ENCODE data around the gene LZTS2. TPM values are rescaled to one million over a fixed set of nuclear protein-coding genes. Genes with fewer than 3 reads are reported as not detected.
A peak's percentile ranks its signal among the peaks of the same experiment; 100 is the strongest.

Gene LZTS2
- total RNA-seq, 1 experiment from 2014 or later, result 93.0 TPM

DNA sequence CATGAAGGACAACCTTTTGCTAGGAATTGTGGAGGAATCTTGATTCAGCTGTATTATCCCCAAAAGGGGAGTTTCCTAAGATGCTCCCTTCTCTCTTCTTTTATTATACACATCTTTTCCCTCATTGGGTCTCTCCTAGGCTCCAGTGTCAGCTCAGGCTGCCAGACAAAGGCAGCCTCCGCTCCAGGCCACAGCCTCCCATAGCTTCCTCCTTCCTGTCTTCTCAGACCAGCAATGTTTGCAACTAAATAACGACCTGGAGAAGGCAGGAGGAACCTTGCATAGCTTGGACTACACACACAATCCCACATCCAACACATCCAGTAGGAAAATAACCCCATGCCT lies 43.7 kb downstream of the LZTS2 start:
- H3K9me2 ChIP-seq (ENCODE audit: insufficient read depth), result no peaks in the 10 kb centered on the region
- ATAC-seq (peak; percentile 4), DNase-seq (ENCODE audit: low read depth, low spot score) (no peak)
- H2AFZ ChIP-seq (ENCODE audit: low read depth, low read length, poor library complexity, severe bottlenecking), result peak overlapping the region; percentile 26
- TF ChIP-seq RAD21 (IDR thresholded peaks at IDR 0.05; ENCODE audit: low read depth) (no peak), EGR1 (IDR thresholded peaks at IDR 0.05; ENCODE audit: low read depth) (no peak), POLR2A (IDR thresholded peaks at IDR 0.05; ENCODE audit: borderline replicate concordance, extremely low read depth, insufficient read depth, insufficient read length) (no peak), CBX3 (IDR thresholded peaks at IDR 0.05; ENCODE audit: low read depth) (no peak), ELF1 (IDR thresholded peaks at IDR 0.05; ENCODE audit: borderline replicate concordance, low read depth) (no peak), ZFX (IDR thresholded peaks at IDR 0.05) (0 out of 2 replicates have a peak, but pooled peaks have one; percentile 22), JUND (IDR thresholded peaks at IDR 0.05) (no peak)
- TF ChIP-seq, protein P1, sequence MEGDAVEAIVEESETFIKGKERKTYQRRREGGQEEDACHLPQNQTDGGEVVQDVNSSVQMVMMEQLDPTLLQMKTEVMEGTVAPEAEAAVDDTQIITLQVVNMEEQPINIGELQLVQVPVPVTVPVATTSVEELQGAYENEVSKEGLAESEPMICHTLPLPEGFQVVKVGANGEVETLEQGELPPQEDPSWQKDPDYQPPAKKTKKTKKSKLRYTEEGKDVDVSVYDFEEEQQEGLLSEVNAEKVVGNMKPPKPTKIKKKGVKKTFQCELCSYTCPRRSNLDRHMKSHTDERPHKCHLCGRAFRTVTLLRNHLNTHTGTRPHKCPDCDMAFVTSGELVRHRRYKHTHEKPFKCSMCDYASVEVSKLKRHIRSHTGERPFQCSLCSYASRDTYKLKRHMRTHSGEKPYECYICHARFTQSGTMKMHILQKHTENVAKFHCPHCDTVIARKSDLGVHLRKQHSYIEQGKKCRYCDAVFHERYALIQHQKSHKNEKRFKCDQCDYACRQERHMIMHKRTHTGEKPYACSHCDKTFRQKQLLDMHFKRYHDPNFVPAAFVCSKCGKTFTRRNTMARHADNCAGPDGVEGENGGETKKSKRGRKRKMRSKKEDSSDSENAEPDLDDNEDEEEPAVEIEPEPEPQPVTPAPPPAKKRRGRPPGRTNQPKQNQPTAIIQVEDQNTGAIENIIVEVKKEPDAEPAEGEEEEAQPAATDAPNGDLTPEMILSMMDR (IDR thresholded peaks at IDR 0.05 in 2 of 3, conservative IDR thresholded peaks at IDR 0.05 in 1 of 3; ENCODE audit: borderline replicate concordance in 1 of 3, insufficient read depth in 1 of 3, low read depth in 2 of 3, low read length in 2 of 3), result no peak
- ChIA-PET CTCF (interaction anchor here (0.9 to 5.4 kb wide), 17 partner anchors 9 to 797 kb away, joined by 3 to 118 read pairs (median 12); partner anchors contain the start of genes KAZALD1, PDZD7 and SFXN3), POLR2A (interaction anchor here (1.1 to 2.5 kb wide), 12 partner anchors 9 to 99 kb away, joined by 4 to 33 read pairs (median 6); partner anchors contain the start of genes KAZALD1, PDZD7 and SFXN3), RAD21 (ENCODE audit: low non-redundant PET in 1 of 2, low total read pairs in 2 of 2, uncharacterized antibody in 2 of 2, unreplicated experiment in 2 of 2) (interaction anchor here (0.5 to 3.3 kb wide), 6 partner anchors 15 to 893 kb away, joined by 4 to 23 read pairs (median 6); no protein-coding TSS in a partner anchor)
- peak overlapping the region; percentile 77 for H3K9ac ChIP-seq (ENCODE audit: low read length)
- peak overlapping the region; percentile 84 for H3K27ac ChIP-seq (ENCODE audit: low read depth, low read length)
- H3K36me3 ChIP-seq (ENCODE audit: control insufficient read depth in 1 of 2, insufficient read depth in 2 of 2, low read length in 2 of 2), result peaks cover 0 to 5% of the 10 kb centered on the region in 2 experiments; a peak in 1 of 4 replicates
- peak overlapping the region; percentile 82 for H3K4me2 ChIP-seq (ENCODE audit: low read length)
- peaks cover 26 to 33% of the 10 kb centered on the region in 2 experiments for H3K4me1 ChIP-seq (ENCODE audit: control insufficient read depth in 1 of 2, insufficient read depth in 2 of 2, low read length in 2 of 2)
- intact Hi-C loops (cut with micrococcal nuclease), result loop anchor here (2.0 kb wide), 1 partner anchor 17 kb away; the partner anchor contains the start of gene KAZALD1
- peaks cover 15% of the 10 kb centered on the region; the same call in 1 of the 2 replicates for H3K79me2 ChIP-seq (ENCODE audit: insufficient read depth, low read length)
- H3K27me3 ChIP-seq (ENCODE audit: insufficient read depth, low read length), result no peaks in the 10 kb centered on the region
- H3K9me3 ChIP-seq (ENCODE audit: control insufficient read depth in 1 of 2, insufficient read depth in 1 of 2, low read depth in 1 of 2, low read length in 2 of 2), result no peaks in the 10 kb centered on the region
- no TSS peak for BruUV-seq (replicated peaks)
- H3K4me3 ChIP-seq (replicated peaks in 1 of 2; ENCODE audit: low read depth in 1 of 2, low read length in 2 of 2), result peak overlapping the region; percentile 55 to 59
- H4K20me1 ChIP-seq (ENCODE audit: insufficient read depth), result no peaks in the 10 kb centered on the region
